Osteocyte (in vitro differentiated cells): ENCODE measurements around the gene ELOVL5. TPM values are rescaled to one million over a fixed set of nuclear protein-coding genes. Genes with fewer than 3 reads are reported as not detected.
"Not testable (repeated sequence)": the region's sequence is repeated elsewhere in the genome, so short reads cannot be mapped to it uniquely, and the experiment has no call there.

ENCODE experiments used
- DNase-seq: peaks from one replicate; pipeline ENCODE4 v3.0.0; 2021; ENCODE audit warnings: mixed read lengths; ENCODE audit not compliant: unreplicated experiment; ENCODE audit errors: extremely low spot score
- H3K27ac Mint-ChIP-seq: one replicate; pipeline ENCODE4 v1.8.0; 2021; ENCODE audit warnings: mild to moderate bottlenecking, mixed read lengths; ENCODE audit not compliant: unreplicated experiment
- H3K27me3 Mint-ChIP-seq: one replicate; pipeline ENCODE4 v1.8.0; 2021; ENCODE audit warnings: mixed read lengths; ENCODE audit not compliant: unreplicated experiment
- H3K36me3 Mint-ChIP-seq: one replicate; pipeline ENCODE4 v1.8.0; 2021; ENCODE audit warnings: mixed read lengths; ENCODE audit not compliant: unreplicated experiment
- H3K4me1 Mint-ChIP-seq: one replicate; pipeline ENCODE4 v1.8.0; 2021; ENCODE audit warnings: mixed read lengths; ENCODE audit not compliant: unreplicated experiment
- H3K4me3 Mint-ChIP-seq: one replicate; pipeline ENCODE4 v1.8.0; 2021; ENCODE audit warnings: mild to moderate bottlenecking, moderate library complexity, mixed read lengths; ENCODE audit not compliant: unreplicated experiment
- H3K9me3 Mint-ChIP-seq: one replicate; pipeline ENCODE4 v1.8.0; 2021; ENCODE audit warnings: mixed read lengths; ENCODE audit not compliant: unreplicated experiment
- total RNA-seq: library from RNA; stranded (reverse); gene quantifications from 2 replicates; pipeline ENCODE4 v1.2.1, GENCODE V29; 2021
- TF ChIP-seq, protein P1 (sequence below): fragments of 200-600 bp; sonication (generic); IDR thresholded peaks from 2 replicates; pipeline ENCODE4 v1.5.0; 2021; ENCODE audit warnings: antibody characterized with exemption, mild to moderate bottlenecking, moderate library complexity

ELOVL5 gene
- total RNA-seq, 1 donor from 2014 or later = 89.4 TPM

DNA sequence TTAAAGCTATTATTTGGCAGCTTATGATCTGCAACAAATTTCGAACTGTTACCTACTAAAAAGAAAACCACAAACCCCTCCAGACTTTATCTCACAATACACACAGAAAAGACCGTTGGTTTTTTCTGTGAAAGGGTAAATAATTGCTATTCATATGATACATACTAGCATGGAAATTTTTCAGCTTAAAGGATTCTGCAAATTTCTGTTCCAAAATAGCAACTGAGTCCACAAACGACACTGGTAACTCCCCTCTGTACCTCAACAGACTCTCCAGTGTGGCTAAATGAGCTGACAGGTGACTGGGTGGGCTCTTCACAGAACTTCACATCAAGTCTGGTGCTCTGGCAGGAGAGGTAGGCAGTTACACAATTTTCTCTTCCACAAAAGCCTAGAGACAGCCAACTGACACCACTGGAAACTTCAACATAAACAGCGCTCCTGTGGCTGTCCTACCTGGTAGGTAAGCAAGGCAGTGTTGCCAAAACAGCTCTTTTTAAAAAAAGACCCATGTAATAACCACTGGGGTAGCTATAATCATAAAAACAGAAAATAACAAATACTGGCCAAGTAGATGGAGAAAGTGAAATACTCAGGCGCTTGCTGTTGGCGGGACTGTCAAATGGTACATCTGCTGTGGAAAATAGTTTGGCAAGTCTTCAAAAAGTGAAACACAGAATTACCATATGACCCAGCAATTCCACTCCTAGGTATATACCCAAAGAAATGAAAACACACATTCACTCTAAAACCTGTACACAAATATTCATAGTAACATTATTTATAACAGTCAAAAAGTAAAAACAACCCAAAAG is 37.8 kb downstream of the ELOVL5 start:
- peak overlapping the region; percentile 2 for H3K27ac Mint-ChIP-seq
- TF ChIP-seq, protein P1, sequence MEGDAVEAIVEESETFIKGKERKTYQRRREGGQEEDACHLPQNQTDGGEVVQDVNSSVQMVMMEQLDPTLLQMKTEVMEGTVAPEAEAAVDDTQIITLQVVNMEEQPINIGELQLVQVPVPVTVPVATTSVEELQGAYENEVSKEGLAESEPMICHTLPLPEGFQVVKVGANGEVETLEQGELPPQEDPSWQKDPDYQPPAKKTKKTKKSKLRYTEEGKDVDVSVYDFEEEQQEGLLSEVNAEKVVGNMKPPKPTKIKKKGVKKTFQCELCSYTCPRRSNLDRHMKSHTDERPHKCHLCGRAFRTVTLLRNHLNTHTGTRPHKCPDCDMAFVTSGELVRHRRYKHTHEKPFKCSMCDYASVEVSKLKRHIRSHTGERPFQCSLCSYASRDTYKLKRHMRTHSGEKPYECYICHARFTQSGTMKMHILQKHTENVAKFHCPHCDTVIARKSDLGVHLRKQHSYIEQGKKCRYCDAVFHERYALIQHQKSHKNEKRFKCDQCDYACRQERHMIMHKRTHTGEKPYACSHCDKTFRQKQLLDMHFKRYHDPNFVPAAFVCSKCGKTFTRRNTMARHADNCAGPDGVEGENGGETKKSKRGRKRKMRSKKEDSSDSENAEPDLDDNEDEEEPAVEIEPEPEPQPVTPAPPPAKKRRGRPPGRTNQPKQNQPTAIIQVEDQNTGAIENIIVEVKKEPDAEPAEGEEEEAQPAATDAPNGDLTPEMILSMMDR = no peak
- no peaks in the 10 kb centered on the region for H3K36me3 Mint-ChIP-seq
- DNase-seq = no peak
- H3K4me1 Mint-ChIP-seq = peaks cover 75% of the 10 kb centered on the region
- H3K9me3 Mint-ChIP-seq = no peaks in the 10 kb centered on the region
- no peaks in the 10 kb centered on the region for H3K27me3 Mint-ChIP-seq
- no peak overlapping the region for H3K4me3 Mint-ChIP-seq

DNA sequence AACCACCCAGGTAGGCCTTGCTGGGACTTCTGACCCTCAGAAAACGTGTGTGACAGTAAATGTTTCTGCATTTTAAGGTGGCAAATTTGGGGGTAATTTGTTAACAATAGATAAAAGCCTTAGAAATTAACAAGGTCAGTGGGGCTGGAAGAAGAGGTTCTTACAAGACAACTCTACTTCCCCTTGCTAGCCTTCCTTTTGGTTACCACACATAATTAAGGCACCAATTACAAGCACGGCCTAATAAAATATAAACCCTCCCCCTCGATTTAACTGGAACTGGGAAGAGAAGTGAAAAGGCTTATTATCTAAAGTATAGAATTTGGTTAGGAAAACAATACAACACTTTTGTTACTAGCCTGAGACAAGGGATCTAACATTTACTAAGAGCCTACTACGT is 38.8 kb downstream of the ELOVL5 start:
- H3K4me1 Mint-ChIP-seq = peaks cover 66% of the 10 kb centered on the region
- TF ChIP-seq, protein P1 = no peak
- no peaks in the 10 kb centered on the region for H3K9me3 Mint-ChIP-seq
- H3K36me3 Mint-ChIP-seq = no peaks in the 10 kb centered on the region
- no peaks in the 10 kb centered on the region for H3K27me3 Mint-ChIP-seq
- H3K27ac Mint-ChIP-seq = no peak overlapping the region
- no peak overlapping the region for H3K4me3 Mint-ChIP-seq
- DNase-seq = no peak

DNA sequence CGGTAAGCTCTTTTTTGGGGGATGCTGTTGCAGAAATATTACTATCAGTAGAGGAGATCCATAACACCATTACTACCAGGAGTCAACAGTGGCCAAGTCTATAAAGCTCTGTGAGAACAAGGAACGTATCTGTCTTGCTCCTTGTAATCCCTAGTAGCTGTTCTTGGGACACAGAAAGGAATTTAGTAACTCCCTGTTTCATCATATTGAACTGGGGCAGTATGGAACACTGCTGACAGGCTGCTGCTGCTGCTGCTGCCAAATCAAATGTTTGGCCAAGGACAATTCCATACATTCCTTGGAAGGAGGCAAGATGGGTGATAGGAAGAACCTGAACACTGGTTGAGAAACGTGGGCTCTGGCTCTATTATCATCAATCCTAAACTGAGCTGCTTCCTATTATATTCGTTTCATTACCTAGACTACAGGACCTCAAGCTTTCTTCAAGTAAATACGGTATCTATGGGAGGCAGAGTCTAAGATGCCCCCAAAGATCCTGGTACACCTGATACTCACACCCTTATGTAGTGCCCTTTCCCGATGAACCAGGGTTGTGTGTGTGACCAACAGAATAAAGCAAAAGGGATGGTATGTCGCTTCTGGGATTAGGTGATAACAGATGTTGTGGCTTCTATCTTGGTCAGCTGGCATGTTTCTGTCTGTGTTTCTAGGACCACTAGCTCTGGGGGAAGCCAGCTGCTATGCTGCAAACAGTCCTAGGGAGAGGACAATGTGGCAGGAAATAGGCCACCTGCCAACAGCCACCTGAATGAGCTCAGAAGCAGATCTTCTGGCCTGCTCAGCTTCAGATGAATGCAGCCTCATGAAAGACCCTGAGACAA is 39.5 kb downstream of the ELOVL5 start:
- Mint-ChIP-seq H3K27me3 (no peaks in the 10 kb centered on the region), H3K9me3 (no peaks in the 10 kb centered on the region), H3K4me1 (peaks cover 65% of the 10 kb centered on the region), H3K4me3 (no peak overlapping the region), H3K36me3 (no peaks in the 10 kb centered on the region), H3K27ac (peak overlapping the region; percentile 55)
- TF ChIP-seq, protein P1 = no peak
- DNase-seq = no peak

DNA sequence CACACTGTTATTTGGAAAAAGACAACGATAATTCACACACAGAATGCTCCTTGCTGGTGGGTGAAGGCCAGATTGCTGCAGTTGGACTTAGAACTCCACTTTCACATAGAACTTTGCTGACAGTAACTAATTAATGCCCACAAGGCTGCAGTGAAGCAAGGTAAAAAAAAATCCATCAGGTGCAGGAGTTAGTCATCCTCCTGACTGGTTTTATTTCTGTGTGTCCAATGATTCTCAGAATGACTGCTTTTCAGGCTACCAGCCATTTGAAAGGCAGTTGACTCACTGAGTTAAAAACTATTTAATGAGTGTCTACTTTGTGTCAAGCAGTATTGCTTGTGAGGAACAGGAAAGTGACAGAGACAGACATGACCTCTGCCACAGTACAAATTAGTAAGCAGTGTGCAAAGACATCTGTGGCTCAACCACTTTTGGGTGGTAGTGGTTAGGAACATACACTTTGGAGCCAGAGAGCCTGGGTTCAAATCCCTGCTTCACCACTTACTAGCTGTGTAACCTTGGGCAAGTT is 41.9 kb downstream of the ELOVL5 start:
- H3K36me3 Mint-ChIP-seq = no peaks in the 10 kb centered on the region
- no peak for DNase-seq
- no peak overlapping the region for H3K27ac Mint-ChIP-seq
- H3K4me1 Mint-ChIP-seq = peaks cover 69% of the 10 kb centered on the region
- H3K27me3 Mint-ChIP-seq = no peaks in the 10 kb centered on the region
- no peak overlapping the region for H3K4me3 Mint-ChIP-seq
- TF ChIP-seq, protein P1 = no peak
- no peaks in the 10 kb centered on the region for H3K9me3 Mint-ChIP-seq

DNA sequence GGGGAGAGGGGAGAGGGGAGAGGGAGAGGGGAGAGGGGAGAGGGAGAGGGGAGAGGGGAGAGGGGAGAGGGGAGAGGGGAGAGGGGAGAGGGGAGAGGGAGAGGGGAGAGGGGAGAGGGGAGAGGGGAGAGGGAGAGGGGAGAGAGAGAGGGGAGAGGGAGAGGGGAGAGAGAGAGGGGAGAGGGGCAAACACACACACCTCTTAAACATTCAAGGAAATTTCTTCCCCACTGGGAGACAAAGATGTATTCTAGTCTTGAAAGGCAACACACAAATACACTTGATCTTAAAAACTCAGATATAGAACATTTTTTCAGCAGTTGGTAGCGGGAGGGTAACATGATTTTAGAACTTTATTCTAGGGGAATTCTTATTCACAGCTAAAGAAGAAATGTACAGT is 42.5 kb downstream of the ELOVL5 start:
- not testable (repeated sequence) for H3K27me3 Mint-ChIP-seq, H3K9me3 Mint-ChIP-seq, H3K4me3 Mint-ChIP-seq, H3K27ac Mint-ChIP-seq, H3K36me3 Mint-ChIP-seq, DNase-seq
- peaks cover 67% of the 10 kb centered on the region for H3K4me1 Mint-ChIP-seq

DNA sequence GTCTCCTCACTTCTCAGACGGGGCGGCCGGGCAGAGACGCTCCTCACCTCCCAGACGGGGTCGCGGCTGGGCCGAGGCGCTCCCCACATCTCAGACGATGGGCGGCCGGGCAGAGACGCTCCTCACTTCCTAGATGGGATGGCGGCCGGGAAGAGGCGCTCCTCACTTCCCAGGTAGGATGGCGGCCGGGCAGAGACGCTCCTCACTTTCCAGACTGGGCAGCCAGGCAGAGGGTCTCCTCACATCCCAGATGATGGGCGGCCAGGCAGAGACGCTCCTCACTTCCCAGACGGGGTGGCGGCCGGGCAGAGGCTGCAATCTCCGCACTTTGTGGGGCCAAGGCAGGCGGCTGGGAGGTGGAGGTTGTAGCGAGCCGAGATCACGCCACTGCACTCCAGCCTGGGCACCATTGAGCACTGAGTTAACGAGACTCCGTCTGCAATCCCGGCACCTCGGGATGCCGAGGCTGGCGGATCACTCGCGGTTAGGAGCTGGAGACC is 43.2 kb downstream of the ELOVL5 start:
- peaks cover 62% of the 10 kb centered on the region for H3K4me1 Mint-ChIP-seq
- H3K27ac Mint-ChIP-seq = not testable (repeated sequence)

DNA sequence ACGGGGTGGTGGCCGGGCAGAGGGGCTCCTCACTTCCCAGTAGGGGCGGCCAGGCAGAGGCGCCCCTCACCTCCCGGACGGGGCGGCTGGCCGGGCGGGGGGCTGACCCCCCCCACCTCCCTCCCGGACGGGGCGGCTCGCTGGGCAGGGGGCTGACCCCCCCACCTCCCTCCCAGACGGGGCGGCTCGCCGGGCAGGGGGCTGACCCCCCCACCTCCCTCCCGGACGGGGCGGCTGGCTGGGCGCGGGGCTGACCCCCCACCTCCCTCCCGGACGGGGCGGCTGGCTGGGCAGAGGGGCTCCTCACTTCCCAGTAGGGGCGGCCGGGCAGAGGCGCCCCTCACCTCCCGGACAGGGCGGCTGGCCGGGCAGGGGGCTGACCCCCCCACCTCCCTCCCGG is 43.8 kb downstream of the ELOVL5 start:
- not testable (repeated sequence) for H3K36me3 Mint-ChIP-seq, H3K27ac Mint-ChIP-seq, H3K4me3 Mint-ChIP-seq, H3K9me3 Mint-ChIP-seq, H3K27me3 Mint-ChIP-seq, DNase-seq
- H3K4me1 Mint-ChIP-seq = peaks cover 64% of the 10 kb centered on the region

More for the DNA sequence above, 43.2 kb downstream of the ELOVL5 start:
- not testable (repeated sequence) for H3K9me3 Mint-ChIP-seq, DNase-seq, H3K36me3 Mint-ChIP-seq, H3K4me3 Mint-ChIP-seq, H3K27me3 Mint-ChIP-seq
